ENCODE data around the gene MIGA2.
"Not testable (repeated sequence)": the region's sequence is repeated elsewhere in the genome, so short reads cannot be mapped to it uniquely, and the experiment has no call there.

MIGA2 gene

DNA sequence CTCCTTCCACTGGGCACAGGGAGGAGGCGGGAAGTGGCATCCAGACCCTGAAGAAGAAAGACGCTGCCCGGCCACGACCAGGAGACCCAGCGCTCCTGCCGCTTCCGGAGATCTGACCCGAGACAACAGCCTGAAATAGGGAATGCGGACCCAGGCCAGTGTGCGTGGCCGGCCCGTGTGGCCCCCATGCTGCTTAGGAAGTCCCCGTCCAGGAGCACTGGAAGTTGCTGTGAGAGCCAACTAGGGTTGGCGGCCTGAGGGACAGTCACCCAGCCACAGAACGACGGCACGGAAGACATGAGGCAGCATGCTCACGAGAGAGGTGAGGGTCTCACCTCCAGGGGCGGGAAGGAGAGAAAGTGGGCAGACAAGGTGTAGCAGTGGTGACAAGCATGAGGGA is 25.3 kb upstream of the MIGA2 start:
- DNase-seq (ENCODE audit: low read depth) = no peak

- DNase-seq (ENCODE audit: low read depth) = no peak
Measured at GRCh38 chr9:129011761-129012181, 24.7 kb upstream of the MIGA2 start.

- no peak for DNase-seq (ENCODE audit: low read depth)
Measured at GRCh38 chr9:129012343-129012742, 24.1 kb upstream of the MIGA2 start.

DNA sequence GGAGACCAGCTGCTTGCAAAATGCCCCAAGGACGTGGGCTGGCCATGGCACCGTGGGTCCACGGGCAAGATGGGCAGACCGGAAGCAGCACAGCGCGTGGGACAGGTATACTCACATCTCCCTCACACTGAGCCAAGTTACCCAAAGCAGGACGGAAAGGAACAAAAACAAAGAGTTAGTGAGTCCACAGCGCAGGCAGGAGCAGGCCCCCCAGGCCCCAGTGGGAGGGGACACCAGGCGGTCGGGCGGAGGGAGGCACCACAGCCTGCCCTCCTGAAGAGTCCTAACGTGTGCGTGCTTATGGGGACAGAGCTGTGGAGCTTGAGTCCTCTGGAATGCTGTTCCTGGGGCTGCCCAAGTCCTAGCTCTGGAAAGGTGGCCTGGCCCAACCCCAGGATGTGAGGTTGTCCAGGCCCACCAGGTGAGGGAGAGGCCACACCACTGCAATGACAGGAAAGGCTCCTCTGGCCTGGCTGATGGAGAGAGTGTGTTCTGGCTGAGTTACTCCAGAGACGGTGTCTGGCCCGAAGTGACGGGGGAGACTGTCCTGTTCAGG is 23.5 kb upstream of the MIGA2 start:
- DNase-seq (ENCODE audit: low read depth) = no peak

DNA sequence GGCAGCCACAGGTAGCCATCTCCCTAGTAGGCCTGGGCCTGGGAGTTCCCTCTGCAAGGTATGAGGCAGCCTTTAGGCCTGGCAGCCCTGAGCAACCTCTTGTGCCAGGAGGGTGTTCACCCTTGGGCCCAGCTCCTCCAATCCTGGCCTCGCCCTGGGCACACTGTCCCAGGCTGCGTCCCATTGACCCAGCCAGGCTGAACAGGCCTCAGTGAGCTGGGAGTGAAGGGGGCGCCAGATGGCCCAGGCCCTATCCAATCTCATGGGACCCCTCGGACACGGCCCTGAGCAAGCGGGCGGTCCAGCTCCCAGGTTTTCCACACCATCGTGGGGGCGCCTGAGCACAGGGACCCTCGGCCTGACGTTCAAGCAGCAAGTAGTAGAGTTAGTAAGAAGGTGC is 22.8 kb upstream of the MIGA2 start:
- DNase-seq (ENCODE audit: low read depth) = no peak

GRCh38 chr9:129014124-129014523 is 22.3 kb upstream of the MIGA2 start:
- no peak for DNase-seq (ENCODE audit: low read depth)

DNA sequence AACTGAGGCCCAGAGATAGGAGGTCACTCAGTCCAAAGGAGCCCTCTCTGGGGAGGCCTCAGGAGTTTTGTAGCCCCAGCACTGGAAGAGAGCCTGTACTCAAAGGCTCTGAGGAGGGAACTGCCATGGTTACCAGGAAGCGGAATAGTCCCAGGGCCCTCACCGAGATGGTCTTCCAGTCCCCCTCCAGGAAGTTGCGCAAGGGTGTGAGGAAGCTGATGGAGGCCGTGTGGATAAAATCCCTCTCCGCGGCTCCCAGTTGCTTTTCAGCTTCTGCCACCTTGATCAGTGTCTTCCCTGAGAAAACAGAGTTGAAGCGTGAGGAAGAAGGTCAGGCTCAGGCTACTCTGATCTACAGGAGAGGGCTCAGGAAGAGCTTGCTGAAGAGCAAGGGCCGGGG is 21.8 kb upstream of the MIGA2 start:
- DNase-seq (ENCODE audit: low read depth) = no peak

- DNase-seq (ENCODE audit: low read depth) = no peak
Measured at GRCh38 chr9:129021091-129021490, 15.3 kb upstream of the MIGA2 start.

- no peak for DNase-seq (ENCODE audit: low read depth)
Measured at GRCh38 chr9:129022037-129022436, 14.4 kb upstream of the MIGA2 start.

DNA sequence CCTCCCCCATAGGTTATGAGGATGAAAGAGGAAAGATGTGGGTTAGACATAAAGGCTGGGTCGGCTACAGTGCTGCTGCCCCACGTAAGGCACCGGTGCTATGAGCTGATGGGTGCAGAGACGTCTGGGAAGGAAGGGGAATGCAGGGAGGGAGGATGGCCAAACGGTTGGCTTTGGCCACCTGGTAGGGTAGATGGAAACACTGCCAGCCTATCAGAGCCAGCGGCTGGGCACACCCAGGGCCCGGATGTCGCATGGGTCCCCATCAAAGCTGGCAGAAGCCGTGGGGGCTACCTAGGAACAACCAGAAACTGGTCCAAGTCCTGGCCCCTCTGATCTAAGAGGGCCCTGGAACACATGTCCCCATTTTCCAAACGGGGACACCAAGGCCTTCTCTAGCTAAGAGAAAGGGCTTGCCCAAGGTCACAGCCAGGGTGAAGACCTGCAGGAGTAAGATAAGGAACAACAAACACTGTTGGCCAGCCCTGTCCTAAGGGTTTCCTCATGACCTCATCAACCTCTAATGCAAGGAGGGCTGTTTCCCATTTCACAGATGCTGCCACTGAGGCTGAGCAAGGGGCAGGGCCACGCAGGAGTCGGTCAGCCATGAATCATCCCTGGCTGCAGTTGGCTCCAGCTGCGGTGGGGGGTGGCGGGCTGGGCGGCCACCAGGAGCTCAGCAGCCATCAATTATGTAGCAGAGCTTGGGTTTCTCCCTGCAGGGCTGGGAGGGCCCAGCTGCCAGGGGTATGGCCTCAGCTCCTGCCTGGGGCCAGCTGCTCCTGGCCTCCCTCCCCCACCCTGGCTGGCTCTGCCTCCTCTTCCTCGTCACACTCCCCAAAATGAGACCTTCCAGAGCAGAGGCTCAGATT is 13.2 kb upstream of the MIGA2 start:
- DNase-seq (ENCODE audit: low read depth) = peak; percentile 39

GRCh38 chr9:129023908-129024233 is 12.6 kb upstream of the MIGA2 start:
- no peak for DNase-seq (ENCODE audit: low read depth)

DNA sequence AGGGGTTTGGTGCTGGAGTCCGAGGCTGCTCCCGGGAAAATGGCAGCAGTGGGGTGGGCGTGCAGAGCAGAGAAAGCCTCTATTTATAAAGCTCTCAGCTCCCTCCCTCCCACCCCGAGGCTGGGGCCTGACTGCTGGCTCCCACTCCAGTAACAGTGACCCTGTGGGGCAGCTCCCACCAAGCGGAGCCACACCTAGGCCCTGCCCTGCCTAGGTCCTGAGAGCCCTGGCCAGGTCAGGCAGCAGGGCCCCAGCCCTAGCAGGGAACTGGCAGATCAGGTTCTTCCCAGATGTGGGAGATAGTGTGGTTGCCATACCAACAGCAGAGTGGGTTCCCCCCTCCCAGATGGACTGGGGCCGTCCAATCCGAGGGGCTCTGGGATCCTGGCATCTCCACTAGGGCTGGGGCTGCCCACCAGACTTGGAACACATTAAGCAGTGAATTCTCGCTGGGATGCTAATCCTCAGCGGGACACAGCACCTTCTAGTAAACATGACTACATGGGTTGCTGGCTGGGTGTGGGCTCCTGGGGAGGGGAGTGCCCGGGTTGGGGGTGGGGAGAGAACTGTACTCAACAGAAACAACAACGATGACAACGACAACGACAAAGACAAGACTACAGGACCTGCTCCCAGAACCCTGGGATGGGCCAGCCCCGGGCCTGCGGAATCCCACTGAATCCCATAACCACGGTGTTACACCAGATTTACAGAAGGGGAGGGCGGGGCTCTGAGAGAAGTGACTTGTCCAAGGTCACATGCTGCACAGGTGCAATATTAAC is 9.8 kb upstream of the MIGA2 start:
- DNase-seq (ENCODE audit: low read depth) = no peak

GRCh38 chr9:129027224-129027684 is 9.2 kb upstream of the MIGA2 start:
- no peak for DNase-seq (ENCODE audit: low read depth)

- no peak for DNase-seq (ENCODE audit: low read depth)
Measured at GRCh38 chr9:129027685-129028191, 8.7 kb upstream of the MIGA2 start.

DNA sequence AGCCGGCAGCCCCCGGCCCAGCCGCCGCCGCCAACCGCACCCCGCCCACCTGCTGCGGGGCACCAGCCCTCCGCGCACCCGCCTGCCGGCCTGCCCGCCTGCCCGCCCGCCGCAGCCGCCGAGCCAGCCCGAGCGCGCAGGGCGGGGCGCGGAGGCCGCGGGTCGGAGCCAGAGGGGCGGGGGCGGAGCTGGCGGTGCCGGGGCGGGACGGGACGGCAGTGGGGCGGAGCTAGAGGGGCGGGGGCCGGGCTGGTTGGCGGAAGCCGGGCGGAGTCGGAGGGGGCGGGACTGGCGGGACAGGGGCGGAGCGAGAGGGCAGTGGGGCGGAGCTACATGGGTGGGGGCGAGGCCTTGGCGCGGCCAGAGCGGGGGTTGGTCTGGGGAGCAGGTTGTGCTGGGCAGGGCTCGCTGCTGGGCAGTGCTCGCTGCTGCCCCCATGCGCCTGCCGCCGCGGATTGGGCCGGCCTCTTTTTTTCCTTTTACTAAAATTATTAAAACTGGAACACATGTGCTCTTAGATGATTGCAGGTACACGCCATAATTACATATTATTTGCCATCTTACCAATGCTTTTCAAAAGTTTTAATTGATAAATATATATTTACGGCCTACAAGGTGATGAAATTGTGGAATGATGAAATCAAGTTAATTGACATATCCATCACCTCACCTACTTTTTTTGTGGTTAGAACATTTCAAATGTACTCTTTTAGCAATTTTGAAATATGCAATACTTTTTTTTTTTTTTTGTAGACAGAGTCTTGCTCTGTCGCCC is 8.0 kb upstream of the MIGA2 start, which contains the start of gene SH3GLB2:
Gene SH3GLB2 (minus strand): TSS at position 140 of the 775 bp plus-strand sequence. CDS start 177 bp downstream, outside the sequence.
- peak; percentile 32 for DNase-seq (ENCODE audit: low read depth)

- DNase-seq (ENCODE audit: low read depth) = no peak
Measured at GRCh38 chr9:129030191-129030590, 6.2 kb upstream of the MIGA2 start.

GRCh38 chr9:129031514-129031913 is 4.9 kb upstream of the MIGA2 start:
- DNase-seq (ENCODE audit: low read depth) = no peak

GRCh38 chr9:129032541-129033159 is 3.8 kb upstream of the MIGA2 start:
- DNase-seq (ENCODE audit: low read depth) = no peak

- no peak for DNase-seq (ENCODE audit: low read depth)
Measured at GRCh38 chr9:129033216-129033615, 3.2 kb upstream of the MIGA2 start.

- DNase-seq (ENCODE audit: low read depth) = not testable (repeated sequence)
Measured at GRCh38 chr9:129035838-129036237, 588 bp upstream of the MIGA2 start.

Data from GM04503 (cell line).